ENCODE measurements around the gene COX7A2. TPM values are rescaled to one million over a fixed set of nuclear protein-coding genes. Genes with fewer than 3 reads are reported as not detected.
A peak's percentile ranks its signal among the peaks of the same experiment; 100 is the strongest.

The COX7A2 gene
- total RNA-seq, 1 experiment from 2014 or later: 516 TPM

- no peaks in the 10 kb centered on the region for H3K36me3 Mint-ChIP-seq (ENCODE audit: insufficient read depth in 1 of 3, low read depth in 3 of 3)
- Histone ChIP-seq H4K5ac (ENCODE audit: insufficient read length, low read depth, low read length) (no peak overlapping the region), H3K4me2 (ENCODE audit: insufficient read depth, insufficient read length, low read length) (no peak overlapping the region), H3K79me1 (ENCODE audit: insufficient read depth, low read depth, low read length, poor library complexity, severe bottlenecking) (no peaks in the 10 kb centered on the region), H2BK120ac (ENCODE audit: low read depth, low read length, poor library complexity, severe bottlenecking) (no peak overlapping the region), H3K9ac (ENCODE audit: extremely low read depth, insufficient read length, low read length) (no peak overlapping the region), H3K23ac (ENCODE audit: insufficient read length, low read depth, low read length) (no peak overlapping the region), H3K23me2 (ENCODE audit: insufficient read length, low read depth, low read length, poor library complexity, severe bottlenecking) (peaks cover 22% of the 10 kb centered on the region), H2AK5ac (ENCODE audit: insufficient read length, low read length) (no peak overlapping the region), H2AFZ (ENCODE audit: low read length) (no peak overlapping the region), H3K56ac (ENCODE audit: insufficient read length, low read depth, low read length) (no peak overlapping the region), H3T11ph (ENCODE audit: low read length) (no peak overlapping the region), H3K27me3 (ENCODE audit: insufficient read depth, low read length) (peaks cover 27% of the 10 kb centered on the region), H4K91ac (ENCODE audit: insufficient read length, low read depth, low read length) (no peak overlapping the region), H3K79me2 (ENCODE audit: insufficient read depth, low read length) (no peaks in the 10 kb centered on the region), H4K20me1 (ENCODE audit: control insufficient read depth, insufficient read depth, insufficient read length) (no peaks in the 10 kb centered on the region), H4K8ac (replicated peaks; ENCODE audit: insufficient read length, low read depth, low read length) (no peak overlapping the region), H2BK20ac (ENCODE audit: low read depth, low read length, poor library complexity, severe bottlenecking) (no peak overlapping the region), H3K9me3 (ENCODE audit: control insufficient read depth, low read depth, low read length) (no peaks in the 10 kb centered on the region), H3K4me1 (ENCODE audit: insufficient read depth, low read length) (peaks cover 3% of the 10 kb centered on the region; the same call in 1 of the 2 replicates), H2BK5ac (ENCODE audit: insufficient read length, low read length) (no peak overlapping the region), H3K27ac (ENCODE audit: insufficient read length, low read depth, low read length) (no peak overlapping the region), H3K4ac (ENCODE audit: low read depth, low read length) (no peak overlapping the region), H3K18ac (ENCODE audit: insufficient read length, low read depth, low read length) (no peak overlapping the region), H3K14ac (ENCODE audit: insufficient read depth, low read length) (no peak overlapping the region), H2BK15ac (ENCODE audit: low read depth, low read length) (no peak overlapping the region), H2BK12ac (ENCODE audit: insufficient read length, low read depth, low read length) (no peak overlapping the region)
- TF ChIP-seq CTCF (conservative IDR thresholded peaks at IDR 0.05): peak; percentile 91
- H3K9me3 Mint-ChIP-seq: no peaks in the 10 kb centered on the region; a peak in 1 of 5 replicates
- no peak for DNase-seq
- peaks cover 46% of the 10 kb centered on the region for H3K27me3 Mint-ChIP-seq (ENCODE audit: low read depth)
- no peak overlapping the region for H3K4me3 Mint-ChIP-seq
- H3K4me1 Mint-ChIP-seq: peaks cover 54 to 61% of the 10 kb centered on the region in 2 experiments
- WGBS (ENCODE audit: extremely low coverage, insufficient read length, low lambda C conversion rate): no CpG with 5 or more reads among the region's 10 CpGs
- no peak overlapping the region for H3K27ac Mint-ChIP-seq
These were observed 32.5 kb downstream of the COX7A2 start for GRCh38 chr6:75210885-75211739.
